H9 (cell line): ENCODE data around the gene ADARB2. TPM values are rescaled to one million over a fixed set of nuclear protein-coding genes. Genes with fewer than 3 reads are reported as not detected.

Experiments
- DNase-seq: peaks from one replicate; pipeline ENCODE4 v3.0.0-alpha.2; 2017
- H2AFZ ChIP-seq: one replicate; pipeline ENCODE4 v1.6.1; 2013; ENCODE audit warnings: mild to moderate bottlenecking, low read length, control low read depth, moderate library complexity
- H2AK5ac ChIP-seq: 2 replicates; pipeline ENCODE4 v1.6.1; 2013; ENCODE audit warnings: low read length, control low read depth, mixed read lengths; ENCODE audit not compliant: insufficient read length
- H2BK120ac ChIP-seq: one replicate; pipeline ENCODE4 v1.6.1; 2013; ENCODE audit warnings: low read depth, mild to moderate bottlenecking, low read length, control low read depth, inconsistent platforms; ENCODE audit not compliant: poor library complexity, severe bottlenecking
- H2BK12ac ChIP-seq: 2 replicates; pipeline ENCODE4 v1.6.1; 2013; ENCODE audit warnings: low read length, control low read depth, mixed read lengths, low read depth; ENCODE audit not compliant: insufficient read length
- H2BK15ac ChIP-seq: 2 replicates; pipeline ENCODE4 v1.6.1; 2013; ENCODE audit warnings: low read depth, low read length, control low read depth
- H2BK20ac ChIP-seq: one replicate; pipeline ENCODE4 v1.6.1; 2013; ENCODE audit warnings: low read depth, mild to moderate bottlenecking, low read length, control low read depth, inconsistent platforms; ENCODE audit not compliant: poor library complexity, severe bottlenecking
- H2BK5ac ChIP-seq: 2 replicates; pipeline ENCODE4 v1.6.1; 2013; ENCODE audit warnings: low read length, control low read depth, mixed read lengths; ENCODE audit not compliant: insufficient read length
- H3K14ac ChIP-seq: 2 replicates; pipeline ENCODE4 v1.6.1; 2013; ENCODE audit warnings: low read length, control low read depth; ENCODE audit not compliant: insufficient read depth
- H3K18ac ChIP-seq: 2 replicates; pipeline ENCODE4 v1.6.1; 2013; ENCODE audit warnings: low read depth, mild to moderate bottlenecking, mixed read lengths, low read length, control low read depth; ENCODE audit not compliant: insufficient read length
- H3K23ac ChIP-seq: 2 replicates; pipeline ENCODE4 v1.6.1; 2013; ENCODE audit warnings: low read length, control low read depth, mixed read lengths, low read depth; ENCODE audit not compliant: insufficient read length
- H3K23me2 ChIP-seq: 2 replicates; pipeline ENCODE4 v1.6.1; 2013; ENCODE audit warnings: low read depth, mild to moderate bottlenecking, mixed read lengths, low read length, control low read depth; ENCODE audit not compliant: insufficient read length, poor library complexity, severe bottlenecking
- H3K27ac ChIP-seq: 2 replicates; pipeline ENCODE4 v1.5.1; 2013; ENCODE audit warnings: low read length, control low read depth, mixed read lengths, low read depth; ENCODE audit not compliant: insufficient read length
- H3K27me3 ChIP-seq: 2 replicates; pipeline ENCODE4 v1.6.1; 2013; ENCODE audit warnings: low read length, control low read depth, inconsistent platforms; ENCODE audit not compliant: insufficient read depth
- H3K4ac ChIP-seq: 2 replicates; pipeline ENCODE4 v1.6.1; 2013; ENCODE audit warnings: low read depth, mild to moderate bottlenecking, control low read depth, inconsistent platforms, low read length, moderate library complexity
- H3K4me1 ChIP-seq: 2 replicates; pipeline ENCODE4 v1.6.1; 2013; ENCODE audit warnings: low read length, control low read depth, inconsistent platforms; ENCODE audit not compliant: insufficient read depth
- H3K4me2 ChIP-seq: 2 replicates; pipeline ENCODE4 v1.6.1; 2013; ENCODE audit warnings: low read length, control low read depth, mixed read lengths; ENCODE audit not compliant: insufficient read length, insufficient read depth
- H3K56ac ChIP-seq: 2 replicates; pipeline ENCODE4 v1.6.1; 2013; ENCODE audit warnings: low read depth, mild to moderate bottlenecking, mixed read lengths, low read length, control low read depth; ENCODE audit not compliant: insufficient read length
- H3K79me1 ChIP-seq: 2 replicates; pipeline ENCODE4 v1.6.1; 2013; ENCODE audit warnings: low read depth, mild to moderate bottlenecking, moderate library complexity, low read length, control low read depth, inconsistent platforms; ENCODE audit not compliant: insufficient read depth, poor library complexity, severe bottlenecking
- H3K79me2 ChIP-seq: 2 replicates; pipeline ENCODE4 v1.6.1; 2013; ENCODE audit warnings: low read length, control low read depth, inconsistent platforms; ENCODE audit not compliant: insufficient read depth
- H3K9ac ChIP-seq: 2 replicates; pipeline ENCODE4 v1.6.1; 2013; ENCODE audit warnings: low read length, control low read depth, mixed read lengths; ENCODE audit not compliant: insufficient read length; ENCODE audit errors: extremely low read depth
- H3K9me3 ChIP-seq: one replicate; pipeline ENCODE4 v1.6.1; 2013; ENCODE audit warnings: low read depth, low read length, inconsistent platforms; ENCODE audit not compliant: control insufficient read depth
- H3T11ph ChIP-seq: one replicate; pipeline ENCODE4 v1.6.1; 2013; ENCODE audit warnings: mild to moderate bottlenecking, low read length, control low read depth, inconsistent platforms
- H4K20me1 ChIP-seq: one replicate; pipeline ENCODE4 v1.6.1; 2013; ENCODE audit not compliant: control insufficient read depth, insufficient read length, insufficient read depth
- H4K5ac ChIP-seq: 2 replicates; pipeline ENCODE4 v1.6.1; 2013; ENCODE audit warnings: low read depth, mild to moderate bottlenecking, mixed read lengths, low read length, control low read depth; ENCODE audit not compliant: insufficient read length
- H4K8ac ChIP-seq: replicated peaks from 2 replicates; pipeline ENCODE4 v1.6.1; 2013; ENCODE audit warnings: low read length, control low read depth, mixed read lengths, low read depth; ENCODE audit not compliant: insufficient read length
- H4K91ac ChIP-seq: 2 replicates; pipeline ENCODE4 v1.6.1; 2013; ENCODE audit warnings: low read depth, mild to moderate bottlenecking, moderate library complexity, mixed read lengths, low read length, control low read depth; ENCODE audit not compliant: insufficient read length
- H3K27ac Mint-ChIP-seq, 3 experiments: 2 replicates in 2 of 3; 3 replicates in 1 of 3; pipeline ENCODE4 v1.8.0; 2020 to 2021; ENCODE audit warnings: mixed read lengths in 3 of 3, mild to moderate bottlenecking in 1 of 3, moderate library complexity in 1 of 3
- H3K27me3 Mint-ChIP-seq: 2 replicates; pipeline ENCODE4 v1.8.0; 2021; ENCODE audit warnings: low read depth, mild to moderate bottlenecking, moderate library complexity, mixed read lengths
- H3K36me3 Mint-ChIP-seq, 3 experiments: 2 replicates in 2 of 3; 3 replicates in 1 of 3; pipeline ENCODE4 v1.8.0; 2020 to 2021; ENCODE audit warnings: low read depth in 3 of 3, mixed read lengths in 3 of 3; ENCODE audit not compliant: insufficient read depth in 1 of 3
- H3K4me1 Mint-ChIP-seq, 2 experiments: 2 replicates each; pipeline ENCODE4 v1.8.0; 2020; ENCODE audit warnings: mixed read lengths in 2 of 2
- H3K4me3 Mint-ChIP-seq, 2 experiments: 2 replicates in 1 of 2; 3 replicates in 1 of 2; pipeline ENCODE4 v1.8.0; 2020 to 2021; ENCODE audit warnings: mild to moderate bottlenecking in 2 of 2, mixed read lengths in 2 of 2, moderate library complexity in 1 of 2
- H3K9me3 Mint-ChIP-seq, 2 experiments: 2 replicates in 1 of 2; 3 replicates in 1 of 2; pipeline ENCODE4 v1.8.0; 2020; ENCODE audit warnings: mild to moderate bottlenecking in 2 of 2, mixed read lengths in 2 of 2, moderate library complexity in 1 of 2
- CTCF ChIP-seq: fragments of 200-600 bp; sonication (generic); conservative IDR thresholded peaks from 3 replicates; pipeline ENCODE4 v1.8.0; 2021; ENCODE audit warnings: antibody characterized with exemption, mild to moderate bottlenecking
- WGBS: extraction: QIAGEN DNeasy Blood & Tissue Kit; methylation state at CpG from one replicate; pipeline ENCODE4 v1.1.7; 2013; ENCODE audit warnings: missing lambda C conversion rate, low lambda C conversion rate, mixed read lengths; ENCODE audit not compliant: insufficient read length; ENCODE audit errors: extremely low coverage; 5-methylcytosine and 5-hydroxymethylcytosine counted together
- total RNA-seq: library from RNA; stranded (reverse); gene quantifications from 2 replicates; pipeline ENCODE4 v1.2.1, GENCODE V29; 2021

Gene ADARB2
- total RNA-seq, 1 experiment from 2014 or later: 0.87 TPM

- no peak overlapping the region for H3K9ac ChIP-seq
- H3K18ac ChIP-seq: no peak overlapping the region
- no peaks in the 10 kb centered on the region for H3K79me2 ChIP-seq
- no peak overlapping the region for H3K4me2 ChIP-seq
- H3K23me2 ChIP-seq: no peaks in the 10 kb centered on the region
- TF ChIP-seq CTCF: no peak
- H3K56ac ChIP-seq: no peak overlapping the region
- no peak overlapping the region for H3K14ac ChIP-seq
- H3K27ac Mint-ChIP-seq: no peak overlapping the region; a peak in 1 of 7 replicates
- H3K23ac ChIP-seq: no peak overlapping the region
- WGBS: no CpG with 5 or more reads among the region's 7 CpGs
- H3K4ac ChIP-seq: no peak overlapping the region
- no peak overlapping the region for H3T11ph ChIP-seq
- no peak overlapping the region for H2AK5ac ChIP-seq
- DNase-seq: no peak
- no peak overlapping the region for H3K27ac ChIP-seq
- no peaks in the 10 kb centered on the region for H3K79me1 ChIP-seq
- H4K8ac ChIP-seq: no peak overlapping the region
- H3K36me3 Mint-ChIP-seq: no peaks in the 10 kb centered on the region
- H3K4me1 Mint-ChIP-seq: no peaks in the 10 kb centered on the region
- no peak overlapping the region for H2BK5ac ChIP-seq
- no peak overlapping the region for H2AFZ ChIP-seq
- H3K27me3 Mint-ChIP-seq: no peaks in the 10 kb centered on the region
- H3K27me3 ChIP-seq: no peaks in the 10 kb centered on the region
- H2BK12ac ChIP-seq: no peak overlapping the region
- H4K5ac ChIP-seq: no peak overlapping the region
- no peaks in the 10 kb centered on the region for H3K9me3 Mint-ChIP-seq
- no peak overlapping the region for H2BK120ac ChIP-seq
- H4K91ac ChIP-seq: no peak overlapping the region
- no peaks in the 10 kb centered on the region for H3K4me1 ChIP-seq
- no peaks in the 10 kb centered on the region for H3K9me3 ChIP-seq
- H2BK15ac ChIP-seq: no peak overlapping the region
- no peak overlapping the region for H2BK20ac ChIP-seq
- H4K20me1 ChIP-seq: no peaks in the 10 kb centered on the region
- H3K4me3 Mint-ChIP-seq: no peak overlapping the region
Measured at GRCh38 chr10:1536341-1536740, 201.0 kb downstream of the ADARB2 start.
